Natural killer cell (primary cell): Measurements from ENCODE around the gene POC1B. TPM values are rescaled to one million over a fixed set of nuclear protein-coding genes. Genes with fewer than 3 reads are reported as not detected.

Experiments
- ATAC-seq, 3 donors: fragments of 150-1000 bp in 2 of 3; fragments of 200-7000 bp in 1 of 3; cut with Tn5 transposase; 1 replicate in 1 of 3; 2 replicates in 2 of 3; pipeline ENCODE4 v1.10.0; 2021; ENCODE audit warnings: mild to moderate bottlenecking in 2 of 3, moderate library complexity in 2 of 3
- DNase-seq, 2 donors: peaks; one replicate each; pipeline versions ENCODE4 v3.0.0 to v3.0.0-alpha.2; 2013 to 2021; ENCODE audit warnings: mixed read lengths in 1 of 2
- H3K27ac ChIP-seq: one replicate; pipeline ENCODE4 v1.5.1; 2013; ENCODE audit warnings: mild to moderate bottlenecking, low read length
- H3K27me3 ChIP-seq: one replicate; pipeline ENCODE4 v1.6.1; 2013; ENCODE audit warnings: low read length; ENCODE audit not compliant: control insufficient read depth, insufficient read depth
- H3K36me3 ChIP-seq: one replicate; pipeline ENCODE4 v1.6.1; 2013; ENCODE audit warnings: low read length; ENCODE audit not compliant: control insufficient read depth, insufficient read depth
- H3K4me1 ChIP-seq: one replicate; pipeline ENCODE4 v1.6.1; 2013; ENCODE audit warnings: low read length; ENCODE audit not compliant: control insufficient read depth, insufficient read depth
- H3K4me3 ChIP-seq: one replicate; pipeline ENCODE4 v1.5.1; 2013; ENCODE audit warnings: low read length
- H3K9me3 ChIP-seq: one replicate; pipeline ENCODE4 v1.6.1; 2013; ENCODE audit warnings: low read length; ENCODE audit not compliant: control insufficient read depth, insufficient read depth
- H3K27ac Mint-ChIP-seq, 2 donors: one replicate each; pipeline ENCODE4 v1.8.0; 2022; ENCODE audit warnings: mild to moderate bottlenecking in 2 of 2, mixed read lengths in 2 of 2, moderate library complexity in 1 of 2
- H3K27me3 Mint-ChIP-seq, 2 donors: one replicate each; pipeline ENCODE4 v1.8.0; 2022; ENCODE audit warnings: low read depth in 2 of 2, mixed read lengths in 2 of 2
- H3K36me3 Mint-ChIP-seq: one replicate; pipeline ENCODE4 v1.8.0; 2022; ENCODE audit warnings: mixed read lengths
- H3K4me1 Mint-ChIP-seq, 2 donors: one replicate each; pipeline ENCODE4 v1.8.0; 2022; ENCODE audit warnings: mixed read lengths in 2 of 2
- H3K4me3 Mint-ChIP-seq: one replicate; pipeline ENCODE4 v1.8.0; 2022; ENCODE audit warnings: mild to moderate bottlenecking, moderate library complexity, mixed read lengths
- H3K9me3 Mint-ChIP-seq, 2 donors: one replicate each; pipeline ENCODE4 v1.8.0; 2022; ENCODE audit warnings: mixed read lengths in 2 of 2
- CTCF ChIP-seq: fragments of 200-600 bp; IDR thresholded peaks from one replicate; pipeline ENCODE4 v1.8.0; 2022; ENCODE audit warnings: antibody characterized with exemption
- WGBS: methylation state at CpG from one replicate; pipeline ENCODE4 v1.1.7; 2013; ENCODE audit warnings: missing lambda C conversion rate; ENCODE audit not compliant: insufficient coverage; 5-methylcytosine and 5-hydroxymethylcytosine counted together
- intact Hi-C: fragments of 100-400 bp; cut with micrococcal nuclease; formaldehyde crosslinking; loops from one replicate; pipeline ENCODE4 v1.14.2; 2022
- total RNA-seq, 4 donors: library from RNA; stranded (reverse); fragments of 120-200 nt in 1 of 4; gene quantifications; one replicate each; pipeline versions ENCODE4 v1.2.3 to v1.2.4, GENCODE V29; 2013 to 2022

POC1B gene
- total RNA-seq, 3 donors from 2014 or later (not counting 1 experiment from before 2014, with no cell fraction given) = 29.8 to 40.9 (median 38.0) TPM

- Mint-ChIP-seq H3K9me3 (no peaks in the 10 kb centered on the region), H3K4me3 (no peak overlapping the region), H3K4me1 (peaks cover 0 to 6% of the 10 kb centered on the region in 2 donors), H3K27me3 (no peaks in the 10 kb centered on the region), H3K27ac (no peak overlapping the region), H3K36me3 (no peaks in the 10 kb centered on the region)
- H3K36me3 ChIP-seq = peaks cover 8% of the 10 kb centered on the region
- ATAC-seq = no peak
- H3K27me3 ChIP-seq = no peaks in the 10 kb centered on the region
- no peak overlapping the region for H3K27ac ChIP-seq
- intact Hi-C loops = no loop called here
- no peak for TF ChIP-seq CTCF
- WGBS = 98% methylated on average over 6 of the region's 6 CpGs
- H3K4me1 ChIP-seq = no peaks in the 10 kb centered on the region
- DNase-seq = no peak
- H3K4me3 ChIP-seq = no peak overlapping the region
- H3K9me3 ChIP-seq = no peaks in the 10 kb centered on the region
Measured at GRCh38 chr12:89416049-89416792, 109.6 kb downstream of the POC1B start.

GRCh38 chr12:89414851-89415250 lies 111.0 kb downstream of the POC1B start:
- H3K27ac Mint-ChIP-seq = no peak overlapping the region
- ATAC-seq (no peak), DNase-seq (no peak)
- no peaks in the 10 kb centered on the region for H3K36me3 Mint-ChIP-seq
- H3K4me1 Mint-ChIP-seq = peaks cover 0 to 6% of the 10 kb centered on the region in 2 donors
- no peak overlapping the region for H3K4me3 Mint-ChIP-seq
- Histone ChIP-seq H3K27ac (no peak overlapping the region), H3K36me3 (peaks cover 4% of the 10 kb centered on the region), H3K4me3 (no peak overlapping the region), H3K27me3 (no peaks in the 10 kb centered on the region), H3K4me1 (no peaks in the 10 kb centered on the region), H3K9me3 (no peaks in the 10 kb centered on the region)
- intact Hi-C loops = no loop called here
- no peaks in the 10 kb centered on the region for H3K9me3 Mint-ChIP-seq
- TF ChIP-seq CTCF = no peak
- 100% methylated on average over 1 of the region's 2 CpGs for WGBS
- H3K27me3 Mint-ChIP-seq = no peaks in the 10 kb centered on the region

GRCh38 chr12:89414322-89414721 lies 111.5 kb downstream of the POC1B start:
- ATAC-seq (no peak), DNase-seq (no peak)
- Mint-ChIP-seq H3K9me3 (no peaks in the 10 kb centered on the region), H3K4me1 (peaks cover 0 to 6% of the 10 kb centered on the region in 2 donors), H3K36me3 (no peaks in the 10 kb centered on the region), H3K27ac (no peak overlapping the region), H3K4me3 (no peak overlapping the region), H3K27me3 (no peaks in the 10 kb centered on the region)
- no peaks in the 10 kb centered on the region for H3K9me3 ChIP-seq
- no peak for TF ChIP-seq CTCF
- no peaks in the 10 kb centered on the region for H3K4me1 ChIP-seq
- intact Hi-C loops = no loop called here
- H3K36me3 ChIP-seq = peaks cover 4% of the 10 kb centered on the region
- 93% methylated on average over 2 of the region's 3 CpGs for WGBS
- no peaks in the 10 kb centered on the region for H3K27me3 ChIP-seq
- H3K4me3 ChIP-seq = no peak overlapping the region
- H3K27ac ChIP-seq = no peak overlapping the region

- no peaks in the 10 kb centered on the region for H3K36me3 ChIP-seq
- Mint-ChIP-seq H3K9me3 (no peaks in the 10 kb centered on the region), H3K4me3 (no peak overlapping the region), H3K27me3 (no peaks in the 10 kb centered on the region), H3K4me1 (peaks cover 0 to 6% of the 10 kb centered on the region in 2 donors), H3K27ac (no peak overlapping the region), H3K36me3 (no peaks in the 10 kb centered on the region)
- no peak overlapping the region for H3K4me3 ChIP-seq
- 95% methylated on average over 2 of the region's 3 CpGs for WGBS
- ATAC-seq (no peak), DNase-seq (no peak)
- no peak overlapping the region for H3K27ac ChIP-seq
- no peaks in the 10 kb centered on the region for H3K9me3 ChIP-seq
- intact Hi-C loops = no loop called here
- no peaks in the 10 kb centered on the region for H3K4me1 ChIP-seq
- no peak for TF ChIP-seq CTCF
- H3K27me3 ChIP-seq = no peaks in the 10 kb centered on the region
Measured at GRCh38 chr12:89413234-89413633, 112.6 kb downstream of the POC1B start.
